Suprapubic skin (tissue), 4 donors: ENCODE results near the gene CHKB.

Source experiments
- CTCF ChIP-seq, 2 donors: fragments of 200-600 bp in 1 of 2; fragments of 450-650 bp in 1 of 2; sonication (generic) in 1 of 2; IDR thresholded peaks; one replicate each; pipeline ENCODE4 v1.5.1; 2016 to 2019; ENCODE audit warnings: antibody characterized with exemption in 2 of 2, mild to moderate bottlenecking in 1 of 2, moderate library complexity in 1 of 2
- EP300 ChIP-seq: sonication (generic); formaldehyde crosslinking; IDR thresholded peaks from one replicate; pipeline ENCODE4 v1.6.1; 2017; ENCODE audit warnings: antibody characterized with exemption
- POLR2A ChIP-seq, 2 donors: fragments of 450-650 bp; IDR thresholded peaks; one replicate each; pipeline ENCODE4 v1.6.1; 2017; ENCODE audit warnings: antibody characterized with exemption in 2 of 2, mild to moderate bottlenecking in 2 of 2, moderate library complexity in 2 of 2
- POLR2AphosphoS5 ChIP-seq, 3 donors: sonication (generic); formaldehyde crosslinking; IDR thresholded peaks; one replicate each; pipeline ENCODE4 v1.6.1; 2017; ENCODE audit warnings: antibody characterized with exemption in 3 of 3

DNA sequence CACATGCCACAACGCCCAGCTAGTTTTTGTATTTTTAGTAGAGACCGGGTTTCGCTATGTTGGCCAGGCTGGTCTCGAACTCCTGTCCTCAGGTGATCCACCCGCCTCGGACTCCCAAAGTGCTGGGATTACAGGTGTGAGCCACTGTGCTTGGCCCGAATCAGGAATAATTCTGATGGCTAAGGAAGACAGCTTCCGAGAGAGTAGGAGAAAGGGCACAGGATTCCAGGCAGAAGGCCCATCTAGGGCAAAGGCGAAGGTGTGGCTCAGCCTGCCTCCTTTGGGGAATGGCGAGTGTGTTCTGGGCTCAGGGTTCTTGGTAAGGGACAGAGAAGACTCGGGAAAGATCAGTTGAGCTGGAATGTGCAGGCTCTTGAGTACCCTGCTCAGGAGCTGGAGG, 18.4 kb downstream of the CHKB start:
- TF ChIP-seq POLR2A (IDR thresholded peaks at IDR 0.05), result no peak
- TF ChIP-seq CTCF (IDR thresholded peaks at IDR 0.05), result no peak
- TF ChIP-seq EP300, result no peak
- TF ChIP-seq POLR2AphosphoS5 (IDR thresholded peaks at IDR 0.05), result no peak
